ENCODE measurements around the gene TICAM1.

DNA sequence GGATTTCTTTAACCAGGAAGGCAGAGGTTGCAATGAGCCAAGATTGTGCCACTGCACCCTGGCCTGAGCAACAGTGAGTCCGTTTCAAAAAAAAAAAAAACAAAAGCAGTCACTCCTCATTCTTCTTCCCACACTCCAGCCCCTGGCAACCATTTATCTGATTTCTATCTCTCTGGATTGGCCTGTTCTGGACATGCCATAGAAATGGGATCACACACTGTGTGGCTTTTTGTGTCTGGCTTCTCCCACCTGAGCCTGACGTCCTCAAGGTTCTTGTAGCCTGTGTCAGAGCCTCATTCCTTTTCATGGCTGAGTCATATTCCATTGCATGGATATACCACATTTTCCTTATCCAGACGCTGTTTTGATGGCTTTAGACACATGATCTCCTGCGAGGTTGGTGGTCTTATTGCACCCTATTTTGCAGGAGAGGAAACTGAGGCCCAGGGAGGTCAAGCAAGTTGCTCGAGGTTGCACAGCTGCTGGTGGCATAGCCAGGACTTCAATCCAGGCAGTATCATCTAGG is 55.8 kb downstream of the TICAM1 start:
- TF ChIP-seq, protein P1, sequence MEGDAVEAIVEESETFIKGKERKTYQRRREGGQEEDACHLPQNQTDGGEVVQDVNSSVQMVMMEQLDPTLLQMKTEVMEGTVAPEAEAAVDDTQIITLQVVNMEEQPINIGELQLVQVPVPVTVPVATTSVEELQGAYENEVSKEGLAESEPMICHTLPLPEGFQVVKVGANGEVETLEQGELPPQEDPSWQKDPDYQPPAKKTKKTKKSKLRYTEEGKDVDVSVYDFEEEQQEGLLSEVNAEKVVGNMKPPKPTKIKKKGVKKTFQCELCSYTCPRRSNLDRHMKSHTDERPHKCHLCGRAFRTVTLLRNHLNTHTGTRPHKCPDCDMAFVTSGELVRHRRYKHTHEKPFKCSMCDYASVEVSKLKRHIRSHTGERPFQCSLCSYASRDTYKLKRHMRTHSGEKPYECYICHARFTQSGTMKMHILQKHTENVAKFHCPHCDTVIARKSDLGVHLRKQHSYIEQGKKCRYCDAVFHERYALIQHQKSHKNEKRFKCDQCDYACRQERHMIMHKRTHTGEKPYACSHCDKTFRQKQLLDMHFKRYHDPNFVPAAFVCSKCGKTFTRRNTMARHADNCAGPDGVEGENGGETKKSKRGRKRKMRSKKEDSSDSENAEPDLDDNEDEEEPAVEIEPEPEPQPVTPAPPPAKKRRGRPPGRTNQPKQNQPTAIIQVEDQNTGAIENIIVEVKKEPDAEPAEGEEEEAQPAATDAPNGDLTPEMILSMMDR (IDR thresholded peaks at IDR 0.05), result no peak
- TF ChIP-seq POLR2A (IDR thresholded peaks at IDR 0.05; ENCODE audit: low read depth), result no peak
- no peak for TF ChIP-seq EP300 (IDR thresholded peaks at IDR 0.05)
- no peak for TF ChIP-seq POLR2AphosphoS5 (IDR thresholded peaks at IDR 0.05)

Measured in esophagus muscularis mucosa (tissue), 4 donors.